Measurements from ENCODE around the gene LENG9.

LENG9 gene

GRCh38 chr19:54456423-54457373, 6.9 kb downstream of the LENG9 start:
- no peak overlapping the region for H3K4me3 ChIP-seq (replicated peaks in 1 of 2; ENCODE audit: low read depth in 2 of 2, low read length in 2 of 2)
- TF ChIP-seq, protein P1, sequence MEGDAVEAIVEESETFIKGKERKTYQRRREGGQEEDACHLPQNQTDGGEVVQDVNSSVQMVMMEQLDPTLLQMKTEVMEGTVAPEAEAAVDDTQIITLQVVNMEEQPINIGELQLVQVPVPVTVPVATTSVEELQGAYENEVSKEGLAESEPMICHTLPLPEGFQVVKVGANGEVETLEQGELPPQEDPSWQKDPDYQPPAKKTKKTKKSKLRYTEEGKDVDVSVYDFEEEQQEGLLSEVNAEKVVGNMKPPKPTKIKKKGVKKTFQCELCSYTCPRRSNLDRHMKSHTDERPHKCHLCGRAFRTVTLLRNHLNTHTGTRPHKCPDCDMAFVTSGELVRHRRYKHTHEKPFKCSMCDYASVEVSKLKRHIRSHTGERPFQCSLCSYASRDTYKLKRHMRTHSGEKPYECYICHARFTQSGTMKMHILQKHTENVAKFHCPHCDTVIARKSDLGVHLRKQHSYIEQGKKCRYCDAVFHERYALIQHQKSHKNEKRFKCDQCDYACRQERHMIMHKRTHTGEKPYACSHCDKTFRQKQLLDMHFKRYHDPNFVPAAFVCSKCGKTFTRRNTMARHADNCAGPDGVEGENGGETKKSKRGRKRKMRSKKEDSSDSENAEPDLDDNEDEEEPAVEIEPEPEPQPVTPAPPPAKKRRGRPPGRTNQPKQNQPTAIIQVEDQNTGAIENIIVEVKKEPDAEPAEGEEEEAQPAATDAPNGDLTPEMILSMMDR (IDR thresholded peaks at IDR 0.05; ENCODE audit: low read depth, low read length) = no peak

GRCh38 chr19:54455786-54456422, 7.7 kb downstream of the LENG9 start:
- TF ChIP-seq, protein P1 (IDR thresholded peaks at IDR 0.05; ENCODE audit: low read depth, low read length) = no peak
- no peak for DNase-seq (ENCODE audit: low read depth in 2 of 2)
- H3K4me3 ChIP-seq (replicated peaks in 1 of 2; ENCODE audit: low read depth in 2 of 2, low read length in 2 of 2) = no peak overlapping the region

More at GRCh38 chr19:54456423-54457373, 6.9 kb downstream of the LENG9 start:
- no peak for DNase-seq (ENCODE audit: low read depth in 2 of 2)

GRCh38 chr19:54454781-54455675, 8.6 kb downstream of the LENG9 start:
- no peak for DNase-seq (ENCODE audit: low read depth in 2 of 2)
- TF ChIP-seq, protein P1 (IDR thresholded peaks at IDR 0.05; ENCODE audit: low read depth, low read length) = no peak
- H3K4me3 ChIP-seq (replicated peaks in 1 of 2; ENCODE audit: low read depth in 2 of 2, low read length in 2 of 2) = no peak overlapping the region

GRCh38 chr19:54453921-54454780, 9.4 kb downstream of the LENG9 start:
- H3K4me3 ChIP-seq (replicated peaks in 1 of 2; ENCODE audit: low read depth in 2 of 2, low read length in 2 of 2) = no peak overlapping the region
- TF ChIP-seq, protein P1 (IDR thresholded peaks at IDR 0.05; ENCODE audit: low read depth, low read length) = no peak
- no peak for DNase-seq (ENCODE audit: low read depth in 2 of 2)

GRCh38 chr19:54452626-54453025, 11.0 kb downstream of the LENG9 start:
- TF ChIP-seq, protein P1 (IDR thresholded peaks at IDR 0.05; ENCODE audit: low read depth, low read length) = no peak
- DNase-seq (ENCODE audit: low read depth in 2 of 2) = no peak
- H3K4me3 ChIP-seq (replicated peaks in 1 of 2; ENCODE audit: low read depth in 2 of 2, low read length in 2 of 2) = no peak overlapping the region
